NCI-H2081 treated with DMSO at 0.1 percent for 48 hours (cell line): ENCODE results near the gene DHX15.

Experiments used
- DNase-seq: peaks from one replicate; lab custom pipeline; 2025; lab: John Stamatoyannopoulos, UW

DHX15 gene

DNA sequence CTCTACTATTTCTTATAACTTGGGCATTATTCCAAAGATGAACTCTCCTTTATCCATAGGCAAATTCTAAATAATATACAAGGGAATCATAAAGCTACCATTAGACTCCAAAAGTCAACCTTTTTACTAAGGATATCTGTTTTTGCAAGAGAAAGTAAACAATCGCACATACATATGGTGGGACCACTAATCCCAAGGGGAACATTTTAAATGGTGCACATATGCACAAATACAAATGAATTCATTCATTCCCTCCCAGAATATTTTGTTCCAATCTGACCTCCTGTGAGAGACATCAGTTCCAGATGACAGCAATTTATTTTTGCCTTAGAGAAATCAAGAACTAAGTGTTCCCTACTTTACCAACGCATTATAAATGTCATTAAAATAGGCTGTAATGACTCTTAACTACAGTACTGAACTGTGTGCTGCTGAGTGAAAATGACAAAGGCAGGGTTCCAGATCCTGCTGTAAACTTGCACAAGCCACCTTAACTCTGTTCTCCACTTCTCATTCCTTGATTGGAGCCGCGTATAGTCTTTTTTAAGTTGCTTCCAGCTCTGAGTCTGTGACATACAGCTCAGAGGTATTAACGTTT, 2.0 kb downstream of the DHX15 start:
- DNase-seq, result no peak

DNA sequence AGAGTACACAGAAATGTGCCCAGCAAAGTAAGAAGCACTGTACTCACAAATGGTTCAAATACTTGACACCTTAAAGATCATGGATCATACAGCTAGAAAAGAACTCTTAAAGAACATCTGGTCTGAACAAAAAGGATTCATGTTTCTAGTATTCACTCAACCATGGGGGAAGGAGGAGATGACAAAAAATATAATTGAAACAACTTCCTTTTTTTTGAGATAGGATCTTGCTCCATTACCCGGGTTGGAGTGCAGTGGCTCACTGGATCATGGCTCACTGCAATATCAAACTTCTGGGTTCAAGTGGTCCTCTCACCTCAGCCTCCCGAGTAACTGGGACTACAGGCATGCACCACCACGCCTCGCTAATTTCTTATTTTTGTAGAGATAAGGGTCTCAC, 6.0 kb downstream of the DHX15 start:
- no peak for DNase-seq

DNA sequence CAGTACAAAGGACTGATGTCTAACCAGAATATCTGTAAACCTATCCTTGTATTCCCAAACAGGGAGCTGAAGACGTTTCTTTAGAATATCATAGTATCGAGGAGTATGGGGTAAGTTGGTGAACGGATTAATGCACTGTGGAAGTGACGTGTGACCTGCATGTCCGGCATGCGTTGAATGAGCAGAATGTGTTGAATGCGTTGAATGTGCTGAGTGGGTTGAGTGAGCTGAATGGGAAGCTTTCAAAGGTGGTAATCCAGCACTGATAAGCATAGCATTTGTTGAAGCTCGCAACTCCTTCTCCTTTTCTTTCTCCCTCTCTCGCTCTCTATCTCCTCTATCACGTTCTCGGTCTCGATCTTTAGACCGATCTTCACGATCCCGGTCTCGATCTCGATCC, 8.1 kb downstream of the DHX15 start:
- DNase-seq, result no peak

DNA sequence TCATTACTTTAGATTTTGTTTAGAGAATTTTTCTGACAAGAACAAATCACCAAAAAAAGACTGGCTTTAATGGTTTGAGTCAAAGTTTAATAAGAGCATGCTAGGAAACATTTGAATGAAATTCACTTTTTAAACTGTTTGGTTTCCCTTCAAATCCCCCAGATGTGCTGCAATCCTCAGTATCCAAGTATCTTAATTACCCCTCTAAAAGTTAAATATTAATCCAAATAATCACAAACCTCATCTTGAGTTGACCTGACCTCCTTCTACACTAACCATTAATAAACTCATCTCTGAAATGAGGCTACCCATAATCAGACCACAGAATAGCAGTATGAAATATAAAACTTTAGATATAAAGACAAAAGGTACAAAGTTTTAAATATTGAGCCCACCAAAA, 10.1 kb downstream of the DHX15 start:
- no peak for DNase-seq

DNA sequence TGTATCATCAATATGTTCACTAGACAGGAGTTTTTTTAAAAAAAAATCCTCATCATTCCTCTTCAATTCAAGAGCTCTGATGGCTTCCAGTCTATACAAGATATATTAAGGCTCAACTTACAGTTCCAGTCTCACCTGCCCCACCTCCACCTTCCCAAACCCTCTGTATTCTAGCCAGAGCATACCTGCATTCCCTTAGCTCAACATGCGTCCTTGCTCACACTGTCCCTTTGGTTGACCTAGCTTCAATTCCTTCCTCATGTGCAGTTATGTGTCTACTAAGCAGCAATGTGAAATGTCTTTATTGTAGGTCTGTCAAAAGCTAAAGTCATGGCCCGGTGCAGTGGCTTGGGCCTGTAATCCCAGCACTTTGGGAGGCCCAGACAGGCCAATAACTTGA, 10.8 kb downstream of the DHX15 start:
- no peak for DNase-seq

DNA sequence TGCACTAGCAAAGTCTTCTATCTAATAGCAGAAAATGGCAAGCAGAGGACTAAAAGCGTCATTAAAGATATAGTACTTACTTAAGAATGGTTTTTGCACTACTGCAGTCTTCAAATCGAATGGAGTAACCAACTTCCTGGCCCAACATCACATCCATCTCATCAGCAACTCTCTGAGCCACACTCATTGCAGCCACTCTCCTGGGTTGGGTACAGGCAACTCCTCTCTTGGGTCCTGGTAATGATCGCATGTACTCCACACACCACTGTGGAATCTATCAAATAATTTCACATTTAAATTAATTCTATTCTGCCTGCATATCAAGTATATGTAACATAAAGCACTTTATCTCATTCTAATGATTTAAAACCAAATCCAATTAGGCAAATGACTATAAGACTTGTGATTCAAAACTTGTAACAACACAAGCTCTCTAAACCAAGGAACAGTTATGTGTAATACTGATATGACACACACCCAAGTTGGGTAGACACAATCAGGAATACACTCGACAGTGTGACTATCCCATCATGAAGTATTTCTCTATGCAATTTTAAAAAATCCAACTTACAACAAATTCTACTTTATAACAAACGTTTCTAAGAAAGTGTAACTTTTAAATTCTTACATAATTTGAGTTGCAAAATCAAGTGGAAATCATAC, 13.6 kb downstream of the DHX15 start:
- DNase-seq, result no peak

DNA sequence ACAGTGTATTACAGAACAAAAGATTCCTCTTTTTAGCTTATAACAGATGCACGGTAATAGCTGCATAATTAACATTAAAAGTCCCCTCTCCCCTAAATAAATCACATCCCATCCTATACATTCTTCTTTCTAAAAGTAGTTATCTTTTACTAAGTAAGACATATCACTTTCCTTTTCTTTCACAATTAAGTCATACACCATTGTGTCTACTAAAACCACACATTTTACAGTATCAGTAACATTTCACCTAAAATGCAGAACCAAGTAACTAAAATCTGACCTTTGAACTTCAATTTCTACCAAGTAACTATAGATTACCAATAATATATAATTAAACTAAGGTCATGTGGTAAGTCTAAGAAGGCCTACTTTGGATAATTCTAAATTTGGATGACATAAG, 14.2 kb downstream of the DHX15 start:
- no peak for DNase-seq

DNA sequence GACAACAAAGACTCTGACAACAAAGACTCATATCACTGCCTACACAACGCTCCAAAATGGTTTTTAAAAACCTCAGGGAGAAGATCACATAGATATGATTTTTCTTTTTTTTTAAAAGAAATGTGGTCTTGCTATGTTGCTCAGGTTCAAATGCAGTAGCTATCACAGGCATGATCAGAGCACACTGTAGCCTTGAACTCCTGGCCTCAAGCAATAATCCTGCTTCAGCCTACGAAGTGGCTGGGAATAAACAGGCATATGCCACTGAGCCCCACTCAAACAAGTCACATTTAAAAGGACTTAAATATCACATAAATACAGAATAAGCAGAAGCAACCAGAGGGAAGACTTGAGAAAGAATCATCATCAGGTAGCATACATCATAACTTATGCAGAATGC, 14.7 kb downstream of the DHX15 start:
- DNase-seq, result no peak

DNA sequence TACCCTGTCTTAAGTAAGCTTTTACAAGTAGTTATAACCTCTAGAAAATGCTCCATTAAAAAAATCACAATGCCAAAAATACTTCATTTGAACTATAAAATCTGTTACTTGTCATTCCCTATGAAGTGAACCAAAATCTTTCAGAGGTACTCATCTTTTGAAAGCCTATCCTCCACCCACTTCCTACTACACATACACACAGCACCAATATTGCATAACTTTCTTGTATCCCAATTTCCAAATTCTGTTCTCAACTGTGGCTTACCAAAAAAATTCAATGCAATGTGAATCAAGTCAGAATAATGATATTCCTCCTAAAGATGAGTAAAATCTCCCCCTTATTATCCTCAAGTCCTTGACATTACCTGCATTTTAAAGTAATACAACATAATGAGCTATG, 15.9 kb downstream of the DHX15 start:
- DNase-seq, result no peak

DNA sequence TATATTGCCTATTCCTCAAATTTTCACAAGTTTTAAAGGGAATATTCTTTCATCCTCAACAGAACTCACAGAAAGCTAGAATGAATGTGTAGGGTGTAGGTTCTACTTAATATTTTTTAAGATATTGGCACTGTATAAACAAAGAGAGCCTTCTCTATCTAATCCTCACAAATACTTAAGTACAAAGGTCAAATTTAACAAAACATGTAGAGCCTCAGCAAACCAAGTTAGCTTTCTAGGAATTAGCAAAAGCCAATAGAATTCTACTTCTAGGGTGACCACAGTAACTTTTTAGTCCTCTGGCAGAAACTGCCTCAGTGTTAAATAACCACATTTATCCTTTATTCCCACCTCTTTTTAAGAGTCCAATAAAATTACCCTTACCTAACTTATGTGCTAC, 19.3 kb downstream of the DHX15 start:
- no peak for DNase-seq

DNA sequence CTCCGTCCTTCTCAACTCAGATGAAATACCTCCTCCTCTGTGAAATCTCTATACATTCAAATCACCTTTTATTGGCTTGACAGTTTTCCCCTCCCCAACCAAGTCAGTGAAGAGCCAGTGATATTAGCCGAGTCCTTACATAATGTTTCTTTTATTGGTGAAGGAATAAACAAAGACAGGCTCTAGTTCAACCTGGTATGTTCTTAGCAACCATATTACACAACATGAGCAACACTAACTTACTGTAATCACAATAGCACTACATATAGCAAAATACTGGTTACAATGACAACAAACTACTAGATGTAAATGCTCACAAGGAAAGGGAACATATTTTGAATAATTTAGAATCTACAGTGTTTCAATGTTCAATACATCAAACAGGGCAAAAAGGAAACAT, 19.9 kb downstream of the DHX15 start:
- DNase-seq, result no peak

DNA sequence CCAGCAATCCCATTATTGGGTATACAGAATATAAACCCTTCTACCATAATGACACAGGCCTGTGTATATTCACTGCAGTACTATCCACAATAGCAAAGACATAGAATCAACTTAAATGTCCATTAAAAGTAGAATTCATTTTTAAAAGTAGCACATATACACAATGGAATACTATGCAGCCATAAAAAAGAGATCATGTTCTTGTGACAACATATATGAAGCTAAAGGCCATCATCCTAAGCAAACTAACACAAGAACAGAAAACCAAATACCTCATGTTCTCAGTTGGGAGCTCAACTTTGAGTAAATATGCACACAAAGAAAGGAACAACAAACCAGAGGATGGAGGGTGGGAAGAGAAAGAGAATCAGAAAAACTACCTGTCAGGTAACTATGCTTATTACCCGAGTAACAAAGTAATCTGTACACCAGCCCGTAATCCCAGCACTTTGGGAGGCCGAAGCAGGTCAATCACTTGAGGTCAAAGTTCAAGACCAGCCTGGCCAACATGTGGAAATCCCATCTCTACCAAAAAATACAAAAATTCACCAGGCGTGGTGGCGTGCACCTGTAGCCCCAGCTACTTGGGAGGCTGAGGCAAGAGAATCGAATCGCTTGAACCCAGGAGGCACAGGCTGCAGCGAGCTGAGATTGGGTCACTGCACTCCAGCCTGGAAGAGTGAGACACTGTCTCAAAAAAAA, 22.8 kb downstream of the DHX15 start:
- DNase-seq, result no peak

DNA sequence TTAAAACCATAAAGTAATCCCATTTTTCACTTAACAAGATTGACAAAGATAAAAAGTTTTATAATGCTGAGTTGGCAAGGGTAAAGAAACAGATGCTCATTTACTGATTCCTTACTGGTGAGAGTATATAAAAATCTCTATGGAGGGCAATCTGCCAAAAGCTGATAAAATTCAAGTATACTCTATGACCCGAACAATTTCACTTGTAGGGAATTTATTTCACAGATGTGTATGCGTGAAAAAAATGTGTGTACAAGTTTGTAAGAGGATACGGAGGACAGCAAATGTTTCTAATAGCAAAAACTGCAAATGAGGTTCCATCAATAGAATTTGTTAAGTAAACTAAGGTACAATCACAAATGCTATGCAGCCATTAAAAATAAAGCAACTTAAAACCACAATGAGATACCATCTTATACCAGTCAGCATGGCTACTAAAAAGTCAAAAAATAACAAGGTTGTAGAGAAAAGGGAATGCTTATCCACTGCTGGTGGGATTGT, 23.4 kb downstream of the DHX15 start:
- DNase-seq, result no peak

DNA sequence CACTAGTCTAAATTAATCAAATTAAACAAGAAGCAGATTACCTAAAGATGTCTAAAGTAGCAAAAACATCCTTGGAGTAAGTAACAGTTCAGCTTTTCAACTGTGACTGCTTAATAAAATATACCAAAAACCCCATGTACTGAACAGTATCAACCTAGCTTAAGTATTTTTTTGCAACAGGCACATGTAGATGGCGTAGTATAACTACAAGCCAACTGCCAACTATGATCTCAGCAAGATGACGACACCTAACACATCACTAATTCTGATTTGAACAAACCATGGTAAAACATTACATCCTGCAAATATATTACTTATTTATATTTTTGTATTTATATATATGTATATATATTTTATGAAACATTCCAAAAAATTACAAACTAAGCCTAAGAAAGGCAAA, 24.5 kb downstream of the DHX15 start:
- no peak for DNase-seq

DNA sequence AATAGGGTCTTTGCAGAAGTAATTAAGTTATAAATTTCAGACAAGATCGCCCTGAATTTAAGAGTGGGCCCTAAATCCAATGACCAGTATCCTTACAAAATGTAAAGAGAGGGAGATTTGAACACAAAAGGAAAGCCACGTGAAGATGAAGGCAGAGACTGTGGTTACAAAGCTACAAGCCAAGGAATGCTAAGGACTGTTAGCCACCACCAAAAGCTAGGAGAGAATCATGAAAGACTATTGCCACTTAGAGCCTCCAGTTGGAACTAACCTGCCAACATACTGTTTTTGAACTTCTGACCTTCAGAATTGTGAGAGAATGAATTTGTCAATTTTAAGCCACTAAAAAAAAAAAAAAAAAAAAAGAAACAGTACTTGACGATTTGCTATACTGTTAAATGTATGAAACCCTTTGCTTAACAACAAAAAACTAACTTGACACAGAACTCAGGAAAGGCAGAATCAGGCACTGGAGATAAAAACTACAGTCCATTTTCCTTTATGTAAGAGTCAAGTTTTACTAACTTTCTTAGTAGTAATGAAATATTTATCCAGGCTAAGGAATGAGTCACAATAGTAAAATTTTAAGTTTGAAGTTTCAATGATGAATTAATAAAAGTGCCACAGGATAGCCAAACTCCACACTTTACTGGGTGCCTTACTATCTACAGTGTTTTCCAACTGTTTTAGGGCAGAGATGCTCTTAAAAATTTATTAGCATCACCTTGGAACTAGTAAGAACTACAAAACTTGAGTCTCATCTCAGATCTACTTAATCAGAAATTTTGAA, 25.1 kb downstream of the DHX15 start:
- no peak for DNase-seq

DNA sequence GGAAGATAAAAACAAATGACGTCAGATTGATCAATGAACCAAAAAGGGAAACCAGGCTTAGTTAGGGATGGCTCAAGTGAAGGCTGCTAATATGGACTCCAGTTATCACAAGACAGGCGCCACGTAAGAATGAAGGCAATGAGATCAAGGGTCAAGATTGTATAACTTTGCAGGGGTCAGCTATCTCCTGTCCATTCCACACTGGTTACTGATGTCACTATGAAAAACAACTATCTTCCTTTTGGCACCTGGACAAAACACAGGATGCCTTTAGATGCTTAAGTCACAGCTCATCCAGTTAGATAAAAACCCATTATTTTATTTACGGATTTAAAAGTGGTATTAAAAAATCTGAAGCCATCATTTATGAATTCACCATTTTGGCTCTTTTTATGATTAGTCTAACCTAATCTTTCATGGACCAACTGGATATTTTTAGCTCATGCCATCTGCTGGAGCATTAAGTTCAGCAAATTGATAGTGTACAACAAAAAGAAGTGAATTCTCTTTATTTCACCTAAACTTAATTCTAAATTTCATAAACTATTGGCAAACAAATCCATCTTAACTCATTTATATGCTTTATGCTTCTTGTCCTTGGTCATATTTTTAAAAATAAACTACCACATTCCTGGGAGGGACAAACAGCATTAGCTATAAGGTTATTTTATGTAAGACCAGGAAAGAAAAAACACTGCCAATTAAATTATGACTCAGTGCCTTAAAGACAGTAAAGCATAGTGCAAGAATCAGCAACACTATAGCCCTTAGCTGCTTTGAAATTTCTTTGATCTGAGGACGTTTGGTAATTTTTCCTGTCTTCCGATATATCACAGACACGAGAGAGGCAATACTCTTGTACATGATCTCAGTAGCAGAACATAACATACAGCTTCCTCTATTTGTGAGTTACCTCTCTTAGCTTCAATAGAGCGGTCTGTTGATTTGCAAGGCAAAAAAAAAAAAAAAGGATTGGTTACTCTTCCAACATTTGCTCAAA, 27.0 kb downstream of the DHX15 start:
- DNase-seq, result no peak

DNA sequence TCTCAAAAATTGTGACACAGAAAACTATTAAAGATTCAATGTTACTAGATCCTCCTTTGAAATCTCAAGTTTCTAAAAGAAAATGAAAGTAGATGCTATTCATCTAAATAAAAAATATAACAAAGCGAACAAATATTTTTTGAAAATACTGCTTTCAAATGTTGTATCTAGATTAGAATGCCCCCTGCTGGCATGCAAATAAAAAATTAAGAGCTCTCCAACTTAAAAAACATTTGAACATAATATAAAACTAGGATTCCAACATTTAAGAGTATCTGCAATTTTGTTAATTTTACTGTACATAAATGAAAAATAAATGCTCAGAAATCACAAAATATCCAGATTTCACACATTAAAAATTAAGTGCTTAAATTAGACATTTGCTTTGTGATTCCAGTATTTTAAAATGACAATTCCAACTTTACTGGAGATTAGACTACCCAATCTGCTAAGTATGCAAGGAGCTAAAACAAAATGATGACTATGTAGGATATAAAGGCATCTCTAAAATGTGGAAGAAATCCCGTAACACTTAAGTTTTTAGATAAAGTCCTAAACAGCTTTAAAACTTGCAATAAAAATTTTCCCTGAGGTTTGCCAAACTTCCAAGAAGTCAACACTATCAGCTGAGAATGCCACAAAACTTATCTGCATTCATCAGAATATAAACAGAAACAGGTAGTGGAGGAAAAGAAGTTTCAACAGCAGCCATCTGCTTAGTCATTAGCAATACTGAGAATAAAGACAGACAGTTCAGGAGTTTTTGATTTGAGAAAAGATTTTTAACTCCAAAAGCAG, 32.7 kb downstream of the DHX15 start:
- no peak for DNase-seq

DNA sequence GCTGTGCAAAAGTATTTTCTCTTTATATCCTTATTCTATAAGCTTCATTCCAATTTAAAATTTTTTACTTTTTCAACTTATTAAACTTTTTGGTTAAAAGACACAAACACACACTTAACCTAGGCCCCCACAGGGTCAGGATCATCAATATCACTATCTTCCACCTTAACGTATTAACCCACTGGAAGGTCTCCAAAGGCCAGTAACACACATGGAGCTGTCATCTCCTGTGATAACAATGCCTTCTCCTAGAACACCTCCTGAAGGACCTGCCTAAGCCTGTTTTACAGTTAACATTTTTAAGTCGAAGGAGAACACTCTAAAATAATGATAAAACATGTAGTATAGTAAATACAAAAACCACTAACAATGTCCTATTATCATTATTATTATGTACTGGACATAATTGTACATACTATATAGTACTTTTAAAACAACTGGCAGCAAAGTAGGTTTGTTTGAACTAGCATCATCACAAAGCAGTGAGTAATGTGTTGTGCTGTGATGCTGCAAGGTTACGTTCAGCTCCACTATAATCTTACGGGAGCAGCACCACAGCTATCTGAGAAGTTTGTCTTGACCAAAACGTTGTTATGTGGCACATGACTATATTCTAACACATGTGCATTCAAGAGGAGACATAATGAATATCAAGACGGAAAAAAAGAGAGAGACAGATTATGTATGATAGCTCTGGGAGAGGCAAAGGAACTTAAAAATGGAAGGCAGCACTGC, 33.7 kb downstream of the DHX15 start:
- DNase-seq, result no peak

DNA sequence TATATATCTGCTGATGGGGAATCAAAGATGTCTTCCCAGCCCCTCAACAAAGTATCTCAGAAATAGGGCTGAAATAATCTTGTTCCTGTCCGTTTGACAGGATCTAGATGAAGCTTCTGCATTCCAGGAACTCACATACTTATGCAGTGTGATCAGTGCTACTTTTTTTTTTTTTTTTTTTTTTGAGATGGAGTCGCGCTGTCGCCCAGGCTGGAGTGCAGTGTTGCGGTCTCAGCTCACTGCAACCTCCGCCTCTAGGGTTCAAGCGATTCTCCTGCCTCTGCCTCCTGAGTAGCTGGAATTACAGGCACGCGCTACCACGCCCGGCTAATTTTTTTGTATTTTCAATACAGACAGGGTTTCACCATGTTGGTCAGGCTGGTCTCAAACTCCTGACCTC, 36.4 kb downstream of the DHX15 start:
- DNase-seq, result no peak
